Mononuclear cell (primary cell): ENCODE results near the gene OR51A7. TPM values are rescaled to one million over a fixed set of nuclear protein-coding genes. Genes with fewer than 3 reads are reported as not detected.
"Not testable (repeated sequence)": the region's sequence is repeated elsewhere in the genome, so short reads cannot be mapped to it uniquely, and the experiment has no call there.

ENCODE experiments used
- H3K27me3 ChIP-seq: 2 replicates; pipeline ENCODE4 v1.6.0; 2011; ENCODE audit warnings: low read length, control low read depth; ENCODE audit not compliant: insufficient read depth
- H3K4me1 ChIP-seq: 2 replicates; pipeline ENCODE4 v1.5.1; 2011; ENCODE audit warnings: mild to moderate bottlenecking, low read length, control low read depth; ENCODE audit not compliant: insufficient read depth
- H3K4me3 ChIP-seq: 2 replicates; pipeline ENCODE4 v1.5.1; 2011; ENCODE audit warnings: mild to moderate bottlenecking, low read length, moderate library complexity
- H3K9me3 ChIP-seq: 2 replicates; pipeline ENCODE4 v1.5.1; 2011; ENCODE audit warnings: low read depth, mild to moderate bottlenecking, control low read depth, low read length
- total RNA-seq: library from RNA; depleted of rRNA; stranded (reverse); fragments of >200 nt; gene quantifications from one replicate; pipeline ENCODE4 v1.2.3, GENCODE V29; 2012

OR51A7 gene
- total RNA-seq, 1 donor: not detected

GRCh38 chr11:4921796-4922195 is 18.2 kb downstream of the OR51A7 start:
- Histone ChIP-seq H3K4me3 (no peak overlapping the region), H3K27me3 (no peaks in the 10 kb centered on the region), H3K4me1 (no peaks in the 10 kb centered on the region), H3K9me3 (no peaks in the 10 kb centered on the region)

GRCh38 chr11:4922304-4922703 is 18.7 kb downstream of the OR51A7 start:
- Histone ChIP-seq H3K4me3 (no peak overlapping the region), H3K27me3 (no peaks in the 10 kb centered on the region), H3K9me3 (no peaks in the 10 kb centered on the region), H3K4me1 (no peaks in the 10 kb centered on the region)

- Histone ChIP-seq H3K4me1 (no peaks in the 10 kb centered on the region), H3K9me3 (no peaks in the 10 kb centered on the region), H3K4me3 (no peak within 1 kb of the TSS), H3K27me3 (no peaks in the 10 kb centered on the region)
Observed at GRCh38 chr11:4924239-4924638, 20.7 kb downstream of the OR51A7 start, which contains the start of gene OR51G1. TSS of gene OR51G1 (minus strand) at chr11:4924339. CDS start at chr11:4924339, 0 bp downstream.

- no peak overlapping the region for H3K4me3 ChIP-seq
- H3K9me3 ChIP-seq: no peaks in the 10 kb centered on the region
- no peaks in the 10 kb centered on the region for H3K4me1 ChIP-seq
- no peaks in the 10 kb centered on the region for H3K27me3 ChIP-seq
Observed at GRCh38 chr11:4926608-4927007, 23.0 kb downstream of the OR51A7 start.

- H3K4me1 ChIP-seq: no peaks in the 10 kb centered on the region
- no peaks in the 10 kb centered on the region for H3K27me3 ChIP-seq
- H3K9me3 ChIP-seq: no peaks in the 10 kb centered on the region
- no peak overlapping the region for H3K4me3 ChIP-seq
Observed at GRCh38 chr11:4932751-4933150, 29.2 kb downstream of the OR51A7 start.

- no peaks in the 10 kb centered on the region for H3K4me1 ChIP-seq
- H3K4me3 ChIP-seq: no peak overlapping the region
- H3K27me3 ChIP-seq: no peaks in the 10 kb centered on the region
Observed at GRCh38 chr11:4936745-4937144, 33.2 kb downstream of the OR51A7 start.

GRCh38 chr11:4947505-4947904 is 43.9 kb downstream of the OR51A7 start, which contains the start of gene OR51A4:
TSS of gene OR51A4 (minus strand) at chr11:4947605. CDS start at chr11:4947100, 505 bp downstream.
- H3K9me3 ChIP-seq: no peaks in the 10 kb centered on the region
- no peaks in the 10 kb centered on the region for H3K27me3 ChIP-seq
- H3K4me3 ChIP-seq: no peak within 1 kb of the TSS
- no peaks in the 10 kb centered on the region for H3K4me1 ChIP-seq

More at GRCh38 chr11:4936745-4937144, 33.2 kb downstream of the OR51A7 start:
- no peaks in the 10 kb centered on the region for H3K9me3 ChIP-seq

GRCh38 chr11:4955613-4956012 is 52.0 kb downstream of the OR51A7 start, which contains the start of gene OR51A2:
TSS of gene OR51A2 (minus strand) at chr11:4955713. CDS start at chr11:4955713, 0 bp downstream.
- not testable (repeated sequence) for H3K4me1 ChIP-seq, H3K27me3 ChIP-seq, H3K4me3 ChIP-seq, H3K9me3 ChIP-seq

GRCh38 chr11:4957396-4957795 is 53.8 kb downstream of the OR51A7 start:
- no peaks in the 10 kb centered on the region for H3K9me3 ChIP-seq
- no peaks in the 10 kb centered on the region for H3K4me1 ChIP-seq
- no peaks in the 10 kb centered on the region for H3K27me3 ChIP-seq
- H3K4me3 ChIP-seq: no peak overlapping the region

Other genes with a start within 250 kb of the OR51A7 start
- gene OR51E2, start 205.9 kb upstream of the OR51A7 start, total RNA-seq: 0.10 TPM
- not detected for gene MMP26, start 199.0 kb upstream of the OR51A7 start, total RNA-seq
- not detected for gene OR51F1, start 133.8 kb upstream of the OR51A7 start, total RNA-seq
- gene OR52R1, start 99.4 kb upstream of the OR51A7 start, total RNA-seq: not detected
- gene OR51F2, start 82.5 kb upstream of the OR51A7 start, total RNA-seq: not detected
- not detected for gene OR51S1, start 54.6 kb upstream of the OR51A7 start, total RNA-seq
- not detected for gene OR51T1, start 21.9 kb upstream of the OR51A7 start, total RNA-seq
- not detected for gene OR51G2, start 15.6 kb downstream of the OR51A7 start, total RNA-seq
- not detected for gene OR51G1, start 20.6 kb downstream of the OR51A7 start, total RNA-seq
- gene OR51A4, start 43.8 kb downstream of the OR51A7 start, total RNA-seq: not detected
- gene OR51A2, start 51.9 kb downstream of the OR51A7 start, total RNA-seq: not detected
- not detected for gene OR51L1, start 91.1 kb downstream of the OR51A7 start, total RNA-seq
- gene OR52J3, start 142.7 kb downstream of the OR51A7 start, total RNA-seq: not detected
- not detected for gene OR52E2, start 155.8 kb downstream of the OR51A7 start, total RNA-seq
- not detected for gene OR52E1, start 165.8 kb downstream of the OR51A7 start, total RNA-seq
- not detected for gene OR52A5, start 234.6 kb downstream of the OR51A7 start, total RNA-seq